ENCODE data around the gene PHKG1.
"Not testable (repeated sequence)": the region's sequence is repeated elsewhere in the genome, so short reads cannot be mapped to it uniquely, and the experiment has no call there.

The PHKG1 gene

GRCh38 chr7:56033671-56034432, 58.9 kb downstream of the PHKG1 start:
- peak; percentile 58 for DNase-seq

- not testable (repeated sequence) for DNase-seq
Observed at GRCh38 chr7:56032578-56032977, 60.2 kb downstream of the PHKG1 start.

GRCh38 chr7:56031556-56031955, 61.2 kb downstream of the PHKG1 start:
- DNase-seq = not testable (repeated sequence)

- no peak for DNase-seq
Observed at GRCh38 chr7:56030340-56030739, 62.4 kb downstream of the PHKG1 start.
